ENCODE data around the gene ZMAT2.

ZMAT2 gene

DNA sequence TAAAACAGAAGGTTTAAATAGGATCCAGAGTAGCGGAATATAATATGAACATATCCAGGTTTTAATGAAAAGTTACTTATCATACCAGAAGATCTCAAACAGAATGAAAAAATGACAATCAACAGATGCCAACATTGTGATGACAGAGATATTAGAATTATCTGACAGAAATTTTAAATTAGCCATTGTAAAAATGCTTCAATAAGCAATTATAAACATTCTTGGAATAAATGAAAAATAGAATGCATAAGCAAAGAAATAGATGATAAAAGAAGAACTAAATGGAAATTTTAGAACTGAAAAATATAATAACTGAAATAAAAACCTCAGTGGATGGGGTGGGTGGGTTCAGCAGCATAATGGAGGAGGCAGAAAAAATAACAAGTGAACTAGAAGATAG, 37.2 kb downstream of the ZMAT2 start:
- H3K4me3 ChIP-seq (ENCODE audit: low read depth, low read length): no peak overlapping the region
- TF ChIP-seq, protein P1, sequence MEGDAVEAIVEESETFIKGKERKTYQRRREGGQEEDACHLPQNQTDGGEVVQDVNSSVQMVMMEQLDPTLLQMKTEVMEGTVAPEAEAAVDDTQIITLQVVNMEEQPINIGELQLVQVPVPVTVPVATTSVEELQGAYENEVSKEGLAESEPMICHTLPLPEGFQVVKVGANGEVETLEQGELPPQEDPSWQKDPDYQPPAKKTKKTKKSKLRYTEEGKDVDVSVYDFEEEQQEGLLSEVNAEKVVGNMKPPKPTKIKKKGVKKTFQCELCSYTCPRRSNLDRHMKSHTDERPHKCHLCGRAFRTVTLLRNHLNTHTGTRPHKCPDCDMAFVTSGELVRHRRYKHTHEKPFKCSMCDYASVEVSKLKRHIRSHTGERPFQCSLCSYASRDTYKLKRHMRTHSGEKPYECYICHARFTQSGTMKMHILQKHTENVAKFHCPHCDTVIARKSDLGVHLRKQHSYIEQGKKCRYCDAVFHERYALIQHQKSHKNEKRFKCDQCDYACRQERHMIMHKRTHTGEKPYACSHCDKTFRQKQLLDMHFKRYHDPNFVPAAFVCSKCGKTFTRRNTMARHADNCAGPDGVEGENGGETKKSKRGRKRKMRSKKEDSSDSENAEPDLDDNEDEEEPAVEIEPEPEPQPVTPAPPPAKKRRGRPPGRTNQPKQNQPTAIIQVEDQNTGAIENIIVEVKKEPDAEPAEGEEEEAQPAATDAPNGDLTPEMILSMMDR (conservative IDR thresholded peaks at IDR 0.05; ENCODE audit: low read depth, low read length): no peak
- no peak for DNase-seq (ENCODE audit: low read depth)

DNA sequence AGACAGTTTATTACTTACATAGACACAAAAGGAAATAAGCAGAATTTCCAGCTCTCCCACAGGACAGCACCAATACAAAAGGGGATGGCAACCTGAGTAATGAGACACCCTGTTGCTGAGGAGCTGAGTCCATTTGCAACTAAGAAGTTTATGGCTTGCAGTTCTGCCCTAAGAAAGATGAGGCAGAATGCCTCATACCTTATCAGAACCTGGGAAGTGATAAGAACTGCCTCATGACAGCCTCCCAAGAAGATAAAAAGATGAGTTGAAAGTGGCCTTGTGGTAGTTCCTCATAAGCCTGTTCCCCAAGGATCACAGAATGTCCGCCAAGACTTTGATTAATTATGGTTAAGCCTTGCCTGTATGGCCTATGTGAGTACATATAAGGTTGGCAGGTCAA, 41.7 kb downstream of the ZMAT2 start:
- no peak overlapping the region for H3K4me3 ChIP-seq (ENCODE audit: low read depth, low read length)
- no peak for DNase-seq (ENCODE audit: low read depth)
- TF ChIP-seq, protein P1 (conservative IDR thresholded peaks at IDR 0.05; ENCODE audit: low read depth, low read length): no peak

DNA sequence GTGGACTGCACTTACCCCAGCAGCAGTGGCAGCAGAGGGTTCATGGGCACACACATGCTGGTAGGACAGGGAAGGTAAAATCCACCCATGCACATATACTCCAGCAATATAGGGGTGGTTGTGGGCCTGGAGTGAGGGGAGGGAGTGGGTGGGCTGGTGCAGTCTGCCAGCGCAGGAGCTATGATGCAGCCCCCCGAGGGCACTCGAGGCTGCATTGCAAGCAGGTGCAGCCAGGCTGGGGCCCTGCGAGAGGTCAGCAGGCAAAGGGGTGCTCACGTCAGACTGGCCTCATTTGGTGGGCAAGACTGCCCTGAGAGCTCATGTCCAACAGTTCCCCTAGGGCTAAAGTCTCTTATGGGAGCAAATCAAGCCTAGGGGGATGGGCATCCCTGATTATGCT, 53.3 kb downstream of the ZMAT2 start:
- DNase-seq (ENCODE audit: low read depth): no peak
- no peak overlapping the region for H3K4me3 ChIP-seq (ENCODE audit: low read depth, low read length)
- TF ChIP-seq, protein P1 (conservative IDR thresholded peaks at IDR 0.05; ENCODE audit: low read depth, low read length): no peak

All from choroid plexus epithelial cell (primary cell).